Measurements from ENCODE around the gene SYNE2.

The SYNE2 gene

GRCh38 chr14:63891148-63891975 is 38.6 kb downstream of the SYNE2 start:
- Histone ChIP-seq H3K4me3 (IDR thresholded peaks at IDR 0.05; ENCODE audit: insufficient read depth, low read depth, low read length) (no peak overlapping the region), H3K79me2 (ENCODE audit: insufficient read depth, low read depth) (no peaks in the 10 kb centered on the region), H3K36me3 (ENCODE audit: insufficient read depth) (no peaks in the 10 kb centered on the region), H3K27me3 (ENCODE audit: insufficient read depth, low read depth) (no peaks in the 10 kb centered on the region), H3K9ac (no peak overlapping the region), H4K20me1 (ENCODE audit: insufficient read depth) (no peaks in the 10 kb centered on the region), H2AFZ (ENCODE audit: low read depth) (no peak overlapping the region), H3K27ac (no peak overlapping the region), H3K4me1 (ENCODE audit: low read depth, poor library complexity, severe bottlenecking) (no peaks in the 10 kb centered on the region), H3K4me2 (no peak overlapping the region)
- TF ChIP-seq CTCF (conservative IDR thresholded peaks at IDR 0.05; ENCODE audit: low read depth, low read length): no peak

GRCh38 chr14:63892265-63892664 is 39.5 kb downstream of the SYNE2 start:
- Histone ChIP-seq H3K79me2 (ENCODE audit: insufficient read depth, low read depth) (no peaks in the 10 kb centered on the region), H3K36me3 (ENCODE audit: insufficient read depth) (no peaks in the 10 kb centered on the region), H3K4me1 (ENCODE audit: low read depth, poor library complexity, severe bottlenecking) (no peaks in the 10 kb centered on the region), H4K20me1 (ENCODE audit: insufficient read depth) (no peaks in the 10 kb centered on the region), H3K27me3 (ENCODE audit: insufficient read depth, low read depth) (no peaks in the 10 kb centered on the region), H2AFZ (ENCODE audit: low read depth) (no peak overlapping the region), H3K27ac (no peak overlapping the region), H3K9ac (no peak overlapping the region), H3K4me2 (no peak overlapping the region), H3K4me3 (IDR thresholded peaks at IDR 0.05; ENCODE audit: insufficient read depth, low read depth, low read length) (no peak overlapping the region)
- TF ChIP-seq CTCF (conservative IDR thresholded peaks at IDR 0.05; ENCODE audit: low read depth, low read length): no peak

GRCh38 chr14:63893701-63894458 is 41.1 kb downstream of the SYNE2 start:
- H3K4me2 ChIP-seq: no peak overlapping the region
- no peaks in the 10 kb centered on the region for H4K20me1 ChIP-seq (ENCODE audit: insufficient read depth)
- H3K27ac ChIP-seq: no peak overlapping the region
- no peak overlapping the region for H2AFZ ChIP-seq (ENCODE audit: low read depth)
- H3K4me3 ChIP-seq (IDR thresholded peaks at IDR 0.05; ENCODE audit: insufficient read depth, low read depth, low read length): no peak overlapping the region
- H3K36me3 ChIP-seq (ENCODE audit: insufficient read depth): no peaks in the 10 kb centered on the region
- no peak for TF ChIP-seq CTCF (conservative IDR thresholded peaks at IDR 0.05; ENCODE audit: low read depth, low read length)
- no peaks in the 10 kb centered on the region for H3K27me3 ChIP-seq (ENCODE audit: insufficient read depth, low read depth)
- no peaks in the 10 kb centered on the region for H3K79me2 ChIP-seq (ENCODE audit: insufficient read depth, low read depth)
- no peaks in the 10 kb centered on the region for H3K4me1 ChIP-seq (ENCODE audit: low read depth, poor library complexity, severe bottlenecking)
- no peak overlapping the region for H3K9ac ChIP-seq

GRCh38 chr14:63895510-63895909 is 42.7 kb downstream of the SYNE2 start:
- H3K27me3 ChIP-seq (ENCODE audit: insufficient read depth, low read depth): no peaks in the 10 kb centered on the region
- no peaks in the 10 kb centered on the region for H3K4me1 ChIP-seq (ENCODE audit: low read depth, poor library complexity, severe bottlenecking)
- H2AFZ ChIP-seq (ENCODE audit: low read depth): no peak overlapping the region
- no peak overlapping the region for H3K4me2 ChIP-seq
- H3K79me2 ChIP-seq (ENCODE audit: insufficient read depth, low read depth): no peaks in the 10 kb centered on the region
- H3K27ac ChIP-seq: no peak overlapping the region
- H4K20me1 ChIP-seq (ENCODE audit: insufficient read depth): no peaks in the 10 kb centered on the region
- no peaks in the 10 kb centered on the region for H3K36me3 ChIP-seq (ENCODE audit: insufficient read depth)
- no peak for TF ChIP-seq CTCF (conservative IDR thresholded peaks at IDR 0.05; ENCODE audit: low read depth, low read length)
- H3K9ac ChIP-seq: no peak overlapping the region
- H3K4me3 ChIP-seq (IDR thresholded peaks at IDR 0.05; ENCODE audit: insufficient read depth, low read depth, low read length): no peak overlapping the region

All from KMS-11 (cell line).